HG03378 (cell line): ENCODE results near the gene HSPA1L.

Experiments
- ATAC-seq: cut with Tn5 transposase; IDR thresholded peaks from one replicate; pipeline ENCODE4 v1.9.1; 2021; ENCODE audit warnings: mild to moderate bottlenecking, moderate library complexity; ENCODE audit not compliant: unreplicated experiment

The HSPA1L gene

GRCh38 chr6:31767096-31767645 lies 47.9 kb downstream of the HSPA1L start:
- ATAC-seq, result no peak

- no peak for ATAC-seq
Measured at GRCh38 chr6:31765910-31766794, 48.9 kb downstream of the HSPA1L start.

GRCh38 chr6:31765559-31765909 lies 49.5 kb downstream of the HSPA1L start:
- no peak for ATAC-seq

DNA sequence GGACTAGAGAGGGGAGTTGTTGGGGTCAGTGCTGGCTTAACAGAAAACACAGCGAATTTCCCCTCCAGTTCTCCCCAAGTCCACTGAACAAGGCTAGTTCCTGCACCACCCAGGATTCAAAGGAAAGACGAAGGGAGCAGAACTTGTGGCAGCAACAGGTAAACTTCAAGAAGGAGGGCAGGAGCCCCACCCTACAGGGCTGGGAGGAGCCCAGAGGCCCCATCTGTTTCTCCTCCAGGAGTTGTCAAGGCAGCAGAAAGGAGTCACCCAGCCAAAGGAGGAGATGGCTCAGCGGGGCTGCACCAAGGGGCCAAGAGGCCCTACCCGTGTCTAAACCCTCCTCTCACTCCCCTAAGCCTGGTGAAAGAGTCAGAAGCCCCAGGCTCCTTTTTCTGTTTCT lies 50.9 kb downstream of the HSPA1L start:
- no peak for ATAC-seq

DNA sequence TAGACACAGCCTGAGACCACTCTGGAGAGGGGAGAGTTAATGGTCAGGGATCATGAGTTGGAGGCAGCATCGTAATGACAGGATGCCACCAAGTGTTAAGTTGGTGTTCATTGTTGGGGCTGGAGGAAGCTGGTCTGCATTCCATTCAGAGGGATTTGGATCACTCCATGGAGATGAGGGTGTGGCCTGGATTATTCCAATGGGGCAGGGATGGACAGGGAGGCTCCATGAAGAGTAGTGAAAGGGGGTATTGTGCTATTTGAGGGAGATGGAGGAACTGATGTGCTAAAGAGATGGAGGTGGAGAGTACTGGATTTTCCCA lies 51.5 kb downstream of the HSPA1L start:
- no peak for ATAC-seq

GRCh38 chr6:31762878-31763618 lies 52.0 kb downstream of the HSPA1L start:
- ATAC-seq, result no peak

- ATAC-seq, result no peak
Measured at GRCh38 chr6:31762356-31762755, 52.7 kb downstream of the HSPA1L start, which contains the start of gene SAPCD1. Gene SAPCD1 (plus strand): TSS chr6:31762656. CDS start chr6:31763055, 399 bp downstream.

- no peak for ATAC-seq
Measured at GRCh38 chr6:31761343-31761742, 53.7 kb downstream of the HSPA1L start.

- ATAC-seq, result no peak
Measured at GRCh38 chr6:31760790-31761189, 54.3 kb downstream of the HSPA1L start.
